HG02642 (cell line): ENCODE data around the gene CEMIP2.
"Not testable (repeated sequence)": the region's sequence is repeated elsewhere in the genome, so short reads cannot be mapped to it uniquely, and the experiment has no call there.

ENCODE experiments used
- ATAC-seq: cut with Tn5 transposase; IDR thresholded peaks from one replicate; pipeline ENCODE4 v1.9.1; 2021; ENCODE audit warnings: mild to moderate bottlenecking; ENCODE audit not compliant: unreplicated experiment, poor library complexity

Gene CEMIP2

GRCh38 chr9:71768388-71769174 is at the start of gene CEMIP2:
Gene CEMIP2 (minus strand): TSS chr9:71768513. CDS start chr9:71750373, 18,140 bp downstream.
- peak; percentile 84 for ATAC-seq

- no peak for ATAC-seq
These were observed 48.7 kb upstream of the CEMIP2 start for GRCh38 chr9:71816916-71817451.

GRCh38 chr9:71814815-71815214 is 46.5 kb upstream of the CEMIP2 start:
- no peak for ATAC-seq

- ATAC-seq: no peak
These were observed 45.9 kb upstream of the CEMIP2 start for GRCh38 chr9:71814226-71814625.

- ATAC-seq: no peak
These were observed 44.1 kb upstream of the CEMIP2 start for GRCh38 chr9:71812385-71812784.

GRCh38 chr9:71808068-71808467 is 39.8 kb upstream of the CEMIP2 start:
- ATAC-seq: no peak

GRCh38 chr9:71806901-71807307 is 38.6 kb upstream of the CEMIP2 start:
- ATAC-seq: peak; percentile 96

GRCh38 chr9:71805096-71805495 is 36.8 kb upstream of the CEMIP2 start:
- ATAC-seq: not testable (repeated sequence)

- ATAC-seq: no peak
These were observed 33.5 kb upstream of the CEMIP2 start for GRCh38 chr9:71801826-71802225.

GRCh38 chr9:71797266-71797665 is 29.0 kb upstream of the CEMIP2 start:
- no peak for ATAC-seq

- ATAC-seq: no peak
These were observed 27.9 kb upstream of the CEMIP2 start for GRCh38 chr9:71796100-71796767.

GRCh38 chr9:71795097-71795813 is 26.9 kb upstream of the CEMIP2 start:
- ATAC-seq: peak; percentile 89

- peak; percentile 41 for ATAC-seq
These were observed 25.2 kb upstream of the CEMIP2 start for GRCh38 chr9:71793386-71794105.

GRCh38 chr9:71791875-71792274 is 23.6 kb upstream of the CEMIP2 start:
- ATAC-seq: no peak

- ATAC-seq: no peak
These were observed 22.0 kb upstream of the CEMIP2 start for GRCh38 chr9:71790296-71790695.

GRCh38 chr9:71783120-71783523 is 14.8 kb upstream of the CEMIP2 start:
- peak; percentile 84 for ATAC-seq

GRCh38 chr9:71781391-71781790 is 13.1 kb upstream of the CEMIP2 start:
- peak; percentile 75 for ATAC-seq

- ATAC-seq: no peak
These were observed 12.6 kb upstream of the CEMIP2 start for GRCh38 chr9:71780953-71781352.

- ATAC-seq: no peak
These were observed 9.8 kb upstream of the CEMIP2 start for GRCh38 chr9:71778085-71778484.

- ATAC-seq: no peak
These were observed 6.6 kb upstream of the CEMIP2 start for GRCh38 chr9:71774920-71775319.
